ENCODE measurements around the gene TPPP2.
"Not testable (repeated sequence)": the region's sequence is repeated elsewhere in the genome, so short reads cannot be mapped to it uniquely, and the experiment has no call there.

TPPP2 gene

GRCh38 chr14:21029917-21030316 is at the start of gene TPPP2:
Gene TPPP2, plus strand, starts transcription at chr14:21030217. Its CDS starts 365 bp downstream, at chr14:21030582.
- H3K4me1 ChIP-seq (ENCODE audit: control insufficient read depth, insufficient read depth, low read length), result peaks cover 10% of the 10 kb centered on the region
- no peaks in the 10 kb centered on the region for H3K36me3 ChIP-seq (ENCODE audit: control insufficient read depth, insufficient read depth, low read length)
- no peaks in the 10 kb centered on the region for H3K27me3 ChIP-seq (ENCODE audit: control insufficient read depth, insufficient read depth, low read length)
- H3K4me3 ChIP-seq (ENCODE audit: low read length), result no peak within 1 kb of the TSS
- no peak within 1 kb of the TSS for H3K27ac ChIP-seq (ENCODE audit: low read length)
- H3K9me3 ChIP-seq (ENCODE audit: control insufficient read depth, insufficient read depth, low read length), result no peaks in the 10 kb centered on the region
- DNase-seq (ENCODE audit: low read depth, low spot score), result no peak
- WGBS (ENCODE audit: insufficient coverage, insufficient read length), result no CpG with 5 or more reads among the region's 5 CpGs

GRCh38 chr14:20980906-20981305 is 49.1 kb upstream of the TPPP2 start:
- no CpG with 5 or more reads among the region's 1 CpG for WGBS (ENCODE audit: insufficient coverage, insufficient read length)
- Histone ChIP-seq H3K27ac (ENCODE audit: low read length) (no peak overlapping the region), H3K27me3 (ENCODE audit: control insufficient read depth, insufficient read depth, low read length) (no peaks in the 10 kb centered on the region; the same call in 1 of the 2 replicates), H3K36me3 (ENCODE audit: control insufficient read depth, insufficient read depth, low read length) (no peaks in the 10 kb centered on the region), H3K4me1 (ENCODE audit: control insufficient read depth, insufficient read depth, low read length) (no peaks in the 10 kb centered on the region), H3K4me3 (ENCODE audit: low read length) (no peak overlapping the region), H3K9me3 (ENCODE audit: control insufficient read depth, insufficient read depth, low read length) (no peaks in the 10 kb centered on the region)
- DNase-seq (ENCODE audit: low read depth, low spot score), result no peak

GRCh38 chr14:20982646-20983369 is 47.2 kb upstream of the TPPP2 start:
- no peak for DNase-seq (ENCODE audit: low read depth, low spot score)
- no peaks in the 10 kb centered on the region for H3K9me3 ChIP-seq (ENCODE audit: control insufficient read depth, insufficient read depth, low read length)
- H3K27ac ChIP-seq (ENCODE audit: low read length), result no peak overlapping the region
- H3K4me1 ChIP-seq (ENCODE audit: control insufficient read depth, insufficient read depth, low read length), result no peaks in the 10 kb centered on the region
- H3K27me3 ChIP-seq (ENCODE audit: control insufficient read depth, insufficient read depth, low read length), result no peaks in the 10 kb centered on the region; the same call in 1 of the 2 replicates
- WGBS (ENCODE audit: insufficient coverage, insufficient read length), result no CpG with 5 or more reads among the region's 2 CpGs
- no peaks in the 10 kb centered on the region for H3K36me3 ChIP-seq (ENCODE audit: control insufficient read depth, insufficient read depth, low read length)
- no peak overlapping the region for H3K4me3 ChIP-seq (ENCODE audit: low read length)

DNA sequence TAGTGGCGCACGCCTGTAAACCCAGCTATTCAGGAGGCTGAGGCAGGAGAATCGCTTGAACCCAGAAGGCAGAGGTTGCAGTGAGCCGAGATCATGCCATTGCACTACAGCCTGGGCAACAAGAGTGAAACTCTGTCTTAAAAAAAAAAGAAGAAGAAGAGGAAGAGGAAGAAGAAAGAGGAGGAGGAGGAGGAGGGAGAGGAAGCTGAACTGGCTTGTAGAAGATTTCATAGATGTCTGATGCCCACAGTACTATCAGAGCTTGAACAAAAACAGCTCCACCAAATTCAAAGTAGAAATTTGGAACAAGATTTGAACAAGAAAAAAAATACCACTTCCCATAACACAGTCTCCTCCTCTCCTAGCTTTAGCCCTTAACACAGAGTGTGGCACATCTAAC is 44.4 kb upstream of the TPPP2 start:
- no CpG with 5 or more reads among the region's 4 CpGs for WGBS (ENCODE audit: insufficient coverage, insufficient read length)
- H3K4me1 ChIP-seq (ENCODE audit: control insufficient read depth, insufficient read depth, low read length); H3K9me3 ChIP-seq (ENCODE audit: control insufficient read depth, insufficient read depth, low read length); H3K36me3 ChIP-seq (ENCODE audit: control insufficient read depth, insufficient read depth, low read length); DNase-seq (ENCODE audit: low read depth, low spot score); H3K27me3 ChIP-seq (ENCODE audit: control insufficient read depth, insufficient read depth, low read length); H3K27ac ChIP-seq (ENCODE audit: low read length); H3K4me3 ChIP-seq (ENCODE audit: low read length): not testable (repeated sequence)

DNA sequence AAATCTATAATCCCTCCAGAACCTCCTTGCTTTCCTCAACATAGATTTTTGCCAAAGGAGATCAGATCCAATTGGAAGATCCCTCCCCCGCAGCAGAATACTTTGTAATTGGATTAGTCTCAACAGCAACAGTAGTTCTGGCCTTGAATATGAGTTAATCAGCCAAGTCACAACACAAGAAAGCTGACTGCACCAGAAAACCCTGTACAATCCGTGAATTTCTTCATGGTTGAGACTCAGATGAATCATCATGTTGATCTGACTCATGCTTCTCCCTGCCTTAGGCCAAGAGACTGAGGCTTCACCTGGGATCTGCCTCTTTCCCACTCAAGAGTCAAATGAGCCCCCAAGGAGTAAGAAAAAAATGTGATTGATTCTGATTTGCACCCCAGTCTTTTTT is 43.2 kb upstream of the TPPP2 start:
- no peak overlapping the region for H3K4me3 ChIP-seq (ENCODE audit: low read length)
- H3K36me3 ChIP-seq (ENCODE audit: control insufficient read depth, insufficient read depth, low read length), result no peaks in the 10 kb centered on the region; the same call in 1 of the 2 replicates
- H3K9me3 ChIP-seq (ENCODE audit: control insufficient read depth, insufficient read depth, low read length), result no peaks in the 10 kb centered on the region
- no peaks in the 10 kb centered on the region; the same call in 1 of the 2 replicates for H3K27me3 ChIP-seq (ENCODE audit: control insufficient read depth, insufficient read depth, low read length)
- no peak overlapping the region for H3K27ac ChIP-seq (ENCODE audit: low read length)
- peaks cover 4% of the 10 kb centered on the region; the same call in 1 of the 2 replicates for H3K4me1 ChIP-seq (ENCODE audit: control insufficient read depth, insufficient read depth, low read length)
- no peak for DNase-seq (ENCODE audit: low read depth, low spot score)
- WGBS (ENCODE audit: insufficient coverage, insufficient read length), result no CpG with 5 or more reads among the region's 2 CpGs

DNA sequence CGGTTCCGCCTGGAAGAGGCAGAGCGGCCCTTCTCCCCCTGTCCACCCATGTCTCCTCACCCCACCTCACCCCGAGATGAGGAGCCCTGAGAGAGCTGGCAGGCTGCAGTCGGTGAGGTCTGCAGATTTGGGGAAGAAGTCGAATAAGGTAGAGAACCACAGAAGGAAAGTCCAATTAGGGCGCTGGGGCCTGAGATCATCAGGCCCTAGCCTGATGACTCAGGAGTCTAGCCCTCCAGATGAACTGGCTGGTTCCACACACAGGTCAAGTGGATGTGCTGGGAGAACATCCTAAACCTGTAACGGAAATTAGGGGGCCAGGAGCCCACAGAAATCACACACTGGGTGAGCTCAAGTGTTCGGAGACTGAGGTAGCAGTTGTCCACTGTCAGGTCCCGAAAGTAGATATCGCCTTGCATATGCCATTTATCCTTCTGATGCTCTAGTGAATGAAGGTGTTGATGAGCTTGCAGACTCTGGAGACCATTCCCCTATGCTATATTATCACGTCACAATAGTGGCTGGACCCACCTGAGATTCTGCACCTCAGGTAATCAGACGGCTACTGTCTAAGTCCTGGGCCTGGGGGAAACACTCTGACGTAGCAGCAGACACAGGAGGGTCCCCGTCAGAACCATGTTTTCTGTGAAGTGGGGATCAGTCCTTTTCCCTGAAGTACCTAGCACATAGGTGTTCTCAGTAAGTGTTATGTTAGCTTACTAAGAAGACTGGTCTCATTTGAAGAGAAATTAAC is 41.1 kb upstream of the TPPP2 start:
- WGBS (ENCODE audit: insufficient coverage, insufficient read length), result no CpG with 5 or more reads among the region's 15 CpGs

DNA sequence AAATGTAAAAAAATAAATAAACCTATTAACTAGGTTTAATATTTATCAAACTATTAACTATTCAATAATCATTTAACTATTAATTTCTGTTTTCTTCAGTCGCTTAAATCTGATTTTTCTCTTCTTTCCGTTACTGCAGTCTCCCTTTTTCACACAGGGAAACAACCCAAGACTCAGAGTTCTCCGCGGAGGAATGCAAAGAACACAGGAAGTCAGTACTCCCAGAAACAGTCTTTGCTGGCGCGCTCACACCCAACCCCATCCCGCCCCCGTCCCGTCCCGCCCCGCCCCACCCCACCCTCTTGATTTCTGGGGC is 40.6 kb upstream of the TPPP2 start:
- Histone ChIP-seq H3K27me3 (ENCODE audit: control insufficient read depth, insufficient read depth, low read length) (no peaks in the 10 kb centered on the region), H3K27ac (ENCODE audit: low read length) (no peak overlapping the region), H3K4me3 (ENCODE audit: low read length) (no peak overlapping the region; the same call in 1 of the 2 replicates), H3K36me3 (ENCODE audit: control insufficient read depth, insufficient read depth, low read length) (peaks cover 3% of the 10 kb centered on the region; the same call in 1 of the 2 replicates), H3K4me1 (ENCODE audit: control insufficient read depth, insufficient read depth, low read length) (peaks cover 4% of the 10 kb centered on the region; the same call in 1 of the 2 replicates), H3K9me3 (ENCODE audit: control insufficient read depth, insufficient read depth, low read length) (no peaks in the 10 kb centered on the region)
- DNase-seq (ENCODE audit: low read depth, low spot score), result no peak
- WGBS (ENCODE audit: insufficient coverage, insufficient read length), result no CpG with 5 or more reads among the region's 11 CpGs

More for the DNA sequence above, 41.1 kb upstream of the TPPP2 start:
- Histone ChIP-seq H3K4me3 (ENCODE audit: low read length) (no peak overlapping the region; the same call in 1 of the 2 replicates), H3K36me3 (ENCODE audit: control insufficient read depth, insufficient read depth, low read length) (no peaks in the 10 kb centered on the region; the same call in 1 of the 2 replicates), H3K27ac (ENCODE audit: low read length) (peak overlapping the region; percentile 72), H3K27me3 (ENCODE audit: control insufficient read depth, insufficient read depth, low read length) (no peaks in the 10 kb centered on the region), H3K9me3 (ENCODE audit: control insufficient read depth, insufficient read depth, low read length) (no peaks in the 10 kb centered on the region), H3K4me1 (ENCODE audit: control insufficient read depth, insufficient read depth, low read length) (peaks cover 4% of the 10 kb centered on the region; the same call in 1 of the 2 replicates)
- no peak for DNase-seq (ENCODE audit: low read depth, low spot score)

- Histone ChIP-seq H3K27ac (ENCODE audit: low read length) (peak within 1 kb of the TSS; percentile 72), H3K27me3 (ENCODE audit: control insufficient read depth, insufficient read depth, low read length) (no peaks in the 10 kb centered on the region)
- peak; percentile 90 for DNase-seq (ENCODE audit: low read depth, low spot score)
Observed at GRCh38 chr14:20989787-20990600, 40.0 kb upstream of the TPPP2 start, which contains the start of gene METTL17. Gene METTL17, plus strand, starts transcription at chr14:20989980. Its CDS starts 23 bp downstream, at chr14:20990003.

GRCh38 chr14:20996521-20996920 is 33.5 kb upstream of the TPPP2 start:
- H3K27ac ChIP-seq (ENCODE audit: low read length), result no peak overlapping the region
- H3K27me3 ChIP-seq (ENCODE audit: control insufficient read depth, insufficient read depth, low read length), result no peaks in the 10 kb centered on the region
- no peaks in the 10 kb centered on the region for H3K4me1 ChIP-seq (ENCODE audit: control insufficient read depth, insufficient read depth, low read length)
- H3K4me3 ChIP-seq (ENCODE audit: low read length), result no peak overlapping the region
- WGBS (ENCODE audit: insufficient coverage, insufficient read length), result no CpG with 5 or more reads among the region's 14 CpGs
- DNase-seq (ENCODE audit: low read depth, low spot score), result no peak
- peaks cover 13% of the 10 kb centered on the region for H3K36me3 ChIP-seq (ENCODE audit: control insufficient read depth, insufficient read depth, low read length)
- H3K9me3 ChIP-seq (ENCODE audit: control insufficient read depth, insufficient read depth, low read length), result no peaks in the 10 kb centered on the region

More at GRCh38 chr14:20989787-20990600, 40.0 kb upstream of the TPPP2 start, which contains the start of gene METTL17:
- H3K9me3 ChIP-seq (ENCODE audit: control insufficient read depth, insufficient read depth, low read length), result no peaks in the 10 kb centered on the region
- peak within 1 kb of the TSS; percentile 82 for H3K4me3 ChIP-seq (ENCODE audit: low read length)
- H3K4me1 ChIP-seq (ENCODE audit: control insufficient read depth, insufficient read depth, low read length), result peaks cover 4% of the 10 kb centered on the region; the same call in 1 of the 2 replicates
- H3K36me3 ChIP-seq (ENCODE audit: control insufficient read depth, insufficient read depth, low read length), result peaks cover 4% of the 10 kb centered on the region; the same call in 1 of the 2 replicates
- WGBS (ENCODE audit: insufficient coverage, insufficient read length), result no CpG with 5 or more reads among the region's 42 CpGs

GRCh38 chr14:20997115-20997514 is 32.9 kb upstream of the TPPP2 start:
- Histone ChIP-seq H3K4me3 (ENCODE audit: low read length) (no peak overlapping the region), H3K4me1 (ENCODE audit: control insufficient read depth, insufficient read depth, low read length) (no peaks in the 10 kb centered on the region), H3K27ac (ENCODE audit: low read length) (no peak overlapping the region), H3K9me3 (ENCODE audit: control insufficient read depth, insufficient read depth, low read length) (no peaks in the 10 kb centered on the region), H3K36me3 (ENCODE audit: control insufficient read depth, insufficient read depth, low read length) (peaks cover 13% of the 10 kb centered on the region), H3K27me3 (ENCODE audit: control insufficient read depth, insufficient read depth, low read length) (no peaks in the 10 kb centered on the region)
- DNase-seq (ENCODE audit: low read depth, low spot score), result no peak
- WGBS (ENCODE audit: insufficient coverage, insufficient read length), result no CpG with 5 or more reads among the region's 4 CpGs
